Erythroblast (primary cell): Measurements from ENCODE around the gene NPIPB4.
A peak's percentile ranks its signal among the peaks of the same experiment; 100 is the strongest.
"Not testable (repeated sequence)": the region's sequence is repeated elsewhere in the genome, so short reads cannot be mapped to it uniquely, and the experiment has no call there.

ENCODE experiments used
- DNase-seq, 2 experiments: peaks; one replicate each; lab custom pipeline; 2025; lab: John Stamatoyannopoulos, UW
- POLR2A ChIP-seq: IDR thresholded peaks from 2 replicates; pipeline ENCODE4 v1.6.1; 2011; ENCODE audit warnings: mild to moderate bottlenecking, low read length

The NPIPB4 gene

GRCh38 chr16:21857656-21858055 lies at the start of gene NPIPB4:
NPIPB4 (minus strand) TSS chr16:21857756; CDS start chr16:21857378, 378 bp downstream.
- DNase-seq: not testable (repeated sequence)

- not testable (repeated sequence) for DNase-seq
Observed at GRCh38 chr16:21898998-21899397, 41.4 kb upstream of the NPIPB4 start.

DNA sequence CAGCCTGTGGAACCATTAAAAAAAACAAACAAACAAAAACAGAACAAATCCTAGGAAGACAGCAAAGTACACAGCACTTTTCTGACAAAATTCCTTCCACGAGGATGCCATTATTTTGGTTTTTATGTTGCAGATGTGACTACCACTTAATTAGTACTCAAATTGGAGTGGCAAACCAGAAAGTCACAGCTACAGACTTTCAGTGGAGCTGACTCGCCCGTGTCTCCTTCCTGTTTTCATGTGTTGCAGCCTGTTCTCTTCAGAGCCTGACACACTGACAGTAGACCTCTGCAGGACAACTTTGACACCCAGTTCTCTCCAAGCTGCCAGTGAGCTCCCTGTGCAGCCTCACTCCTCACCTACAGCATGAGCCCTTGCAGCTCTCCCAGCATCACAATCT lies 24.4 kb upstream of the NPIPB4 start:
- DNase-seq: not testable (repeated sequence)

DNA sequence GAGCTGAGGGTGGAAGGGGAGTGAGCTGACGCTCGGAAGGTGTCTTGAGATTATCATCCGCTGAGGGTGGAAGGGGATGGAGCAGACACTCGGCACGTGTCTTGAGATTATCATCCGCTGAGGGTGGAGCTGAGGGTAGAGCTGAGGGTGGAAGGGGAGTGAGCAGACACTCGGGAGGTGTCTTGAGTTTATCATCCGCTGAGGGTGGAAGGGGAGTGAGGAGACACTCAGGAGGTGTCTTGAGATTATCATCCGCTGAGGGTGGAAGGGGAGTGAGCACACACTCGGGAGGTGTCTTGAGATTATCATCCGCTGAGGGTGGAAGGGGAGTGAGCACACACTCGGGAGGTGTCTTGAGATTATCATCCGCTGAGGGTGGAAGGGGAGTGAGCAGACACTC lies 20.4 kb downstream of the NPIPB4 start:
- DNase-seq: not testable (repeated sequence)

- DNase-seq: not testable (repeated sequence)
Observed at GRCh38 chr16:21836334-21836733, 21.2 kb downstream of the NPIPB4 start.

DNA sequence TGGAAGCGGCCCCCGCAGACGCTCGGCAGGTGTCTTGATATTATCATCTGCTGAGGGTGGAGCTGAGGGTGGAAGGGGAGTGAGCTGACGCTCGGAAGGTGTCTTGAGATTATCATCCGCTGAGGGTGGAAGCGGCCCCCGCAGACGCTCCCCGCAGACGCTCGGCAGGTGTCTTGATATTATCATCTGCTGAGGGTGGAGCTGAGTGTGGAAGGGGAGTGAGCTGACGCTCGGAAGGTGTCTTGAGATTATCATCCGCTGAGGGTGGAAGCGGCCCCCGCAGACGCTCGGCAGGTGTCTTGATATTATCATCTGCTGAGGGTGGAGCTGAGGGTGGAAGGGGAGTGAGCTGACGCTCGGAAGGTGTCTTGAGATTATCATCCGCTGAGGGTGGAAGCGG lies 21.8 kb downstream of the NPIPB4 start:
- DNase-seq: not testable (repeated sequence)

DNA sequence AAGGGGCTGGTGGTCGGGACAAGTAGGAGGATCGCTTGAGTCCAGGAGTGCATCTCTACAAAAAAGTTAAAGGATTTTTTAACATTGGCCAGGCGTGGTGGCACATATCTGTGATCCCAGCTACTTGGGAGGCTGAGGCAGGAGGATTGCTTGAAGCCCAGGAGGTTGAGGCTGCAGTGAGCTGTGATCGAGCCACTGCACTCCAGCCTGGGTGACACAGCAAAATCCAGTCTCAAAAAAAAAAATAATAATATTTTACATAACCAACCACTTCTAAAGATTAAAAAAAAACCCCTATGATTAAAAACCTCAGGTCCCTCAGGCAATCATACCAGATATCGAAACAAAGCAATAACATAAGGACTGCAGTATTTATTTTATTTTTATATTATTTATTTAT lies 23.3 kb downstream of the NPIPB4 start:
- not testable (repeated sequence) for DNase-seq

DNA sequence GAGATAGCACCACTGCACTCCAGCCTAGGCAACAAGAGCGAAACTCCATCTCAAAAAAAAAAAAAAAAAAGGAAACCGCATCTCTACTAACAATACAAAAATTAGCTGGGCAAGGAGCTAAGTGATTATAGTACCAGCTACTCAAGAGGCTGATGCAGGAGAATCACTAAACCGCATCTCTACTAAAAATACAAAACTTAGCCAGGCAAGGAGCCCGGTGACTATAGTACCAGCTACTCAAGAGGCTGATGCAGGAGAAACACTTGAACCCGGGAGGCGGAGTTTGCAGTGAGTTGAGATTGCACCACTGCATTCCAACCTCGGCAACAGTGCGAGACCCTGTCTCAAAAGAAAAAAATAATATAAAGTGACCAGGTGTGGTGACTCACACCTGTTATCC lies 27.6 kb downstream of the NPIPB4 start:
- not testable (repeated sequence) for DNase-seq

GRCh38 chr16:21826067-21826706 lies 31.4 kb downstream of the NPIPB4 start:
- not testable (repeated sequence) for DNase-seq

GRCh38 chr16:21825526-21825925 lies 32.0 kb downstream of the NPIPB4 start:
- DNase-seq: not testable (repeated sequence)

DNA sequence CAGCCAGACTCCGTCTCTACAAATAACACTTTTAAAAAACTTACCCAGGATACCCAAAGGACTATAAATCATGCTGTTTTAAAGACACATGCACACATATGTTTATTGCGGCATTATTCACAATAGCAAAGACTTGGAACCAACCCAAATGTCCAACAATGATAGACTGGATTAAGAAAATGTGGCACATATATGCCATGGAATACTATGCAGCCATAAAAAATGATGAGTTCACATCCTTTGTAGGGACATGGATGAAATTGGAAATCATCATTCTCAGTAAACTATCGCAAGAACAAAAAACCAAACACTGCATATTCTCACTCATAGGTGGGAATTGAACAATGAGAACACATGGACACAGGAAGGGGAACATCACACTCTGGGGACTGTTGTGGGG lies 34.3 kb downstream of the NPIPB4 start:
- DNase-seq: not testable (repeated sequence)

DNA sequence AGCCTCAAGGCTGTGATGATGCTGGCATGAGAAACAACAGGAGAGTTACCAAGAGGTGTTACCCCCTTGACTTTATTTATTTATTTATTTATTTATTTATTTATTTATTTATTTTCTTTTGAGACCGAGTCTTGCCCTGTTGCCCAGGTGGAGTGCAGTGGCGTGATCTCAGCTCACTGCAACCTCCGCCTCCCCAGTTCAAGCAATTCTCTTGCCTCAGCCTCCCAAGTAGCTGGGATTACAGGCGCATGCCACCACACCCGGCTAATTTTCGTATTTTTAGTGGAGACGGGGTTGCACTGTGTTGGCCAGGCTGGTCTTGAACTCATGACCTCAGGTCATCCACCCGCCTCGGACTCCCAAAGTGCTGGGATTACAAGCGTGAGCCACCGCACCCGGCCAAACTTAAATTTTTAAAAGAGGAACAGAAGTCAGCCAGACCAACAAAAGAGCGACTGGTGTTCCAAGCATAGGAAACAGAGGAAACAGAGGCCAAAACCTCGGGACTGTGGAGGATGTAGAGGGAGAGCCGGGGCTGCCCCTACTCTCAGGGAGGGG lies 36.6 kb downstream of the NPIPB4 start:
- DNase-seq: not testable (repeated sequence)

- peak; percentile 64 for TF ChIP-seq POLR2A
- peak; percentile 75 for DNase-seq
Observed at GRCh38 chr16:21820028-21820907, 37.3 kb downstream of the NPIPB4 start.

DNA sequence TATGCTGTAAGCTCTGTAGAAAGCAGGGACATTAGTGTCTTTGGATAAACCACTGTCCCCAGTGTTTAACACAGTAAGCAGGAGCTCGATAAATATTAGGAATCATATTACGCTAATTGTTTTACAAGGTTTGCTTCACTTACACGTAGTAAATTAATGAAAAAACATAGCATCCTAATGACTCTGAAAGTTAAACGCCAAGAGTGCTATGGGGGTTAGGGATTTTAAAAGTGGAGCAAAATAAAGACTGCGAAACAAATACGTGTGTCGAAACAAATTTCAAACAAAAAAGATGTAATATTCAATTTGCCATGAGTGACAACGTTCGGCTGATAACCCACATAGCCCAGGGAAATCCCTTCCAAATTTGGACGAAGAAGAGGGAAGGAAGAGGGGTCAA lies 37.9 kb downstream of the NPIPB4 start:
- not testable (repeated sequence) for DNase-seq

GRCh38 chr16:21817012-21817411 lies 40.5 kb downstream of the NPIPB4 start:
- not testable (repeated sequence) for DNase-seq

GRCh38 chr16:21815694-21816093 lies 41.9 kb downstream of the NPIPB4 start:
- DNase-seq: peak in 1 of 2 experiments; percentile 19

- not testable (repeated sequence) for DNase-seq
Observed at GRCh38 chr16:21802375-21802663, 55.2 kb downstream of the NPIPB4 start.

GRCh38 chr16:21801538-21802374 lies 55.8 kb downstream of the NPIPB4 start:
- peak; percentile 22 to 71 for DNase-seq

DNA sequence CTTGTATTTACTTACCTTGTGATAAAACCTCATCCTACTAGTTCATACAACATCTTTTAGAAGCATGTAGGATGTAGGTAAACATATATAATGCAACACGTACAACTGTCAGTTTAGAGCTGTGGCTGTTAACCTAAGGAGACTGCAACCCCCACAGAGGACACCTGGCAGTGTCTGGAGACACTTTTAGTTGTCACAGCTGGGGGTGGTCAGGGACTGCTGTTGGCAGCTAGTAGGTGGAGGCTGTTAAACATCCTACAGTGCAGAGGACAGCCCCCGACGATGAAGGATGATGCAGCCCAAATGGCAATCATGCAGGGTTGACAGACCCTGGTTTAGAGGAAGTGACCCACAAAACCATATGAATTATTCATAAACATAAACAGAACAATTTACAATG lies 59.0 kb downstream of the NPIPB4 start:
- not testable (repeated sequence) for DNase-seq

GRCh38 chr16:21793310-21793709 lies 64.2 kb downstream of the NPIPB4 start:
- DNase-seq: not testable (repeated sequence)

DNA sequence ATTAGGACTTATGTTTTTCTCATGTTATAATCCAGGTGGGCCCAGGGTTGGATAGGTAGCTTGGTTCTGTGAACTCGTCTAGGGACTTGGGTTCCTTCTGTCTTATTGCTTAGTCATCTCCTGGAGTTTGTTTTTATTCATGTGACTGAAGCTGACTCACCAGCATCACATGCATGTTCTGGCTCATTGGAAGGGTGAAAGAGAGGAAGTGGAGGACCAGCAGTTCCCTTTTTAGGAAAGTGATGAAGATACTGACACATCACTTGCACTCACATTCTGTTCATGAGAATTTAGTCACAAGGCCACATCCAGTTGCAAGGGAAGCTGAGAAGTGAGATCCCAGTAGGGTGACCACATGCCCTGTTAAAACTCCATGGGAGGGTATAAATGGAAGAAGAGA lies 67.0 kb downstream of the NPIPB4 start:
- not testable (repeated sequence) for DNase-seq
